Neural cell (in vitro differentiated cells): ENCODE data around the gene SEPHS1. TPM values are rescaled to one million over a fixed set of nuclear protein-coding genes. Genes with fewer than 3 reads are reported as not detected.

Experiments used
- H2AFZ ChIP-seq: fragments of 200-600, 300-800 bp; sonication (generic), shearing (Covaris generic); 2 replicates; pipeline ENCODE4 v1.6.0; 2014; ENCODE audit warnings: low read depth, mild to moderate bottlenecking, antibody characterized with exemption, low read length, moderate library complexity
- H3F3A ChIP-seq: fragments of 200-600 bp; shearing (Covaris generic); 2 replicates; pipeline ENCODE4 v1.6.1; 2016; ENCODE audit warnings: mild to moderate bottlenecking, moderate library complexity, mixed read lengths, antibody characterized with exemption, low read length; ENCODE audit not compliant: insufficient read depth, poor library complexity, severe bottlenecking
- H3K27ac ChIP-seq: fragments of 200-600, 300-800 bp; sonication (generic), shearing (Covaris generic); 2 replicates; pipeline ENCODE4 v1.5.1; 2014; ENCODE audit warnings: mild to moderate bottlenecking, low read length, moderate library complexity
- H3K27me3 ChIP-seq: fragments of 300-800, 200-600 bp; sonication (generic), shearing (Covaris generic); 2 replicates; pipeline ENCODE4 v1.6.0; 2014; ENCODE audit warnings: mild to moderate bottlenecking, low read depth, low read length, moderate library complexity; ENCODE audit not compliant: insufficient read depth
- H3K36me3 ChIP-seq: fragments of 300-800, 200-600 bp; sonication (generic), shearing (Covaris generic); 2 replicates; pipeline ENCODE4 v1.5.1; 2014; ENCODE audit warnings: mild to moderate bottlenecking, antibody characterized with exemption, low read length, moderate library complexity; ENCODE audit not compliant: insufficient read depth
- H3K4me2 ChIP-seq: fragments of 300-800, 200-600 bp; sonication (generic), shearing (Covaris generic); 2 replicates; pipeline ENCODE4 v1.6.0; 2014; ENCODE audit warnings: mild to moderate bottlenecking, low read length
- H3K4me3 ChIP-seq: fragments of 300-800, 200-600 bp; sonication (generic), shearing (Covaris generic); 2 replicates; pipeline ENCODE4 v1.5.1; 2014; ENCODE audit warnings: mild to moderate bottlenecking, low read length, moderate library complexity
- H3K79me2 ChIP-seq: fragments of 200-600 bp; shearing (Covaris generic); replicated peaks from 2 replicates; pipeline ENCODE4 v1.6.0; 2014; ENCODE audit warnings: mild to moderate bottlenecking, low read length, moderate library complexity; ENCODE audit not compliant: insufficient read depth
- H3K9ac ChIP-seq: fragments of 300-800, 200-600 bp; sonication (generic), shearing (Covaris generic); 2 replicates; pipeline ENCODE4 v1.6.1; 2016; ENCODE audit warnings: mild to moderate bottlenecking, low read length, mixed read lengths
- H3K9me2 ChIP-seq: fragments of 200-600 bp; shearing (Covaris generic); 2 replicates; pipeline ENCODE4 v1.6.1; 2016; ENCODE audit warnings: mild to moderate bottlenecking, low read length, mixed read lengths; ENCODE audit not compliant: insufficient read depth
- H3K9me3 ChIP-seq: fragments of 200-600, 300-800 bp; sonication (generic), shearing (Covaris generic); 2 replicates; pipeline ENCODE4 v1.6.1; 2016; ENCODE audit warnings: mild to moderate bottlenecking, mixed run types, low read length, moderate library complexity, mixed read lengths
- H4K20me1 ChIP-seq: fragments of 200-600 bp; shearing (Covaris generic); 2 replicates; pipeline ENCODE4 v1.6.1; 2016; ENCODE audit warnings: mild to moderate bottlenecking, mixed run types; ENCODE audit not compliant: insufficient read depth
- CTCF ChIP-seq: fragments of 450-650 bp; IDR thresholded peaks from 2 replicates; pipeline ENCODE4 v1.5.1; 2014; ENCODE audit warnings: antibody characterized with exemption, mild to moderate bottlenecking, moderate library complexity; ENCODE audit not compliant: poor library complexity, severe bottlenecking
- EP300 ChIP-seq: fragments of 450-650 bp; conservative IDR thresholded peaks from 2 replicates; pipeline ENCODE4 v1.6.1; 2014; ENCODE audit warnings: antibody characterized with exemption, mild to moderate bottlenecking, moderate library complexity; ENCODE audit not compliant: poor library complexity, severe bottlenecking
- EZH2 ChIP-seq: fragments of 200-600, 300-800 bp; shearing (Covaris generic), sonication (generic); IDR thresholded peaks from 2 replicates; pipeline ENCODE4 v1.6.1; 2014; ENCODE audit warnings: antibody characterized with exemption, low read length, borderline replicate concordance, mild to moderate bottlenecking; ENCODE audit not compliant: insufficient read depth, poor library complexity, severe bottlenecking
- MXI1 ChIP-seq: fragments of 450-650 bp; conservative IDR thresholded peaks from 2 replicates; pipeline ENCODE4 v1.6.1; 2014; ENCODE audit warnings: antibody characterized with exemption, mild to moderate bottlenecking; ENCODE audit not compliant: poor library complexity, severe bottlenecking
- POLR2AphosphoS5 ChIP-seq: IDR thresholded peaks from 2 replicates; pipeline ENCODE4 v1.6.1; 2012
- RAD21 ChIP-seq: fragments of 450-650 bp; conservative IDR thresholded peaks from 2 replicates; pipeline ENCODE4 v1.6.1; 2014; ENCODE audit warnings: antibody characterized with exemption, mild to moderate bottlenecking, moderate library complexity
- REST ChIP-seq: IDR thresholded peaks from 2 replicates; pipeline ENCODE4 v1.6.1; 2012; ENCODE audit warnings: borderline replicate concordance
- SMC3 ChIP-seq: fragments of 450-650 bp; conservative IDR thresholded peaks from 2 replicates; pipeline ENCODE4 v1.6.1; 2014; ENCODE audit warnings: antibody characterized with exemption, mild to moderate bottlenecking, moderate library complexity; ENCODE audit not compliant: poor library complexity
- TAF1 ChIP-seq: IDR thresholded peaks from 2 replicates; pipeline ENCODE4 v1.6.1; 2012; ENCODE audit warnings: low read depth
- polyA plus RNA-seq: library from polyadenylated mRNA; depleted of rRNA; stranded (reverse); fragments of >200 nt; gene quantifications from 2 replicates; pipeline ENCODE4 v1.2.3, GENCODE V29; 2014

The SEPHS1 gene
- polyA plus RNA-seq, 1 donor from 2014 or later: 61.0 TPM

- no peak overlapping the region for H2AFZ ChIP-seq
- no peak overlapping the region for H3K27ac ChIP-seq
- peaks cover 4% of the 10 kb centered on the region for H3K79me2 ChIP-seq
- H3K9me2 ChIP-seq: no peaks in the 10 kb centered on the region
- no peak overlapping the region for H3K9ac ChIP-seq
- no peak overlapping the region for H3K4me3 ChIP-seq
- no peaks in the 10 kb centered on the region for H3F3A ChIP-seq
- no peaks in the 10 kb centered on the region for H3K27me3 ChIP-seq
- no peaks in the 10 kb centered on the region for H3K9me3 ChIP-seq
- H3K4me2 ChIP-seq: no peak overlapping the region
- TF ChIP-seq MXI1 (no peak), REST (no peak), RAD21 (no peak), TAF1 (no peak), POLR2AphosphoS5 (no peak), EP300 (no peak), SMC3 (no peak), EZH2 (no peak), CTCF (no peak)
- no peaks in the 10 kb centered on the region for H4K20me1 ChIP-seq
- peaks cover 8% of the 10 kb centered on the region for H3K36me3 ChIP-seq
Measured at GRCh38 chr10:13335881-13336280, 12.2 kb downstream of the SEPHS1 start.

- Histone ChIP-seq H3K9me3 (no peaks in the 10 kb centered on the region), H3K36me3 (peaks cover 8% of the 10 kb centered on the region), H4K20me1 (no peaks in the 10 kb centered on the region), H3K4me2 (no peak overlapping the region), H3F3A (no peaks in the 10 kb centered on the region), H3K27me3 (no peaks in the 10 kb centered on the region), H3K4me3 (no peak overlapping the region), H3K9ac (no peak overlapping the region), H3K27ac (no peak overlapping the region), H3K9me2 (no peaks in the 10 kb centered on the region), H3K79me2 (no peaks in the 10 kb centered on the region), H2AFZ (no peak overlapping the region)
- no peak for TF ChIP-seq SMC3
- TF ChIP-seq MXI1: no peak
- TF ChIP-seq RAD21: no peak
- TF ChIP-seq POLR2AphosphoS5: no peak
- TF ChIP-seq EP300: no peak
- no peak for TF ChIP-seq REST
- no peak for TF ChIP-seq EZH2
Measured at GRCh38 chr10:13334556-13334955, 13.5 kb downstream of the SEPHS1 start.
